ENCODE measurements around the gene RAB8A. TPM values are rescaled to one million over a fixed set of nuclear protein-coding genes. Genes with fewer than 3 reads are reported as not detected.
A peak's percentile ranks its signal among the peaks of the same experiment; 100 is the strongest.

The RAB8A gene
- total and polyA plus RNA-seq, 12 donors, result 32.0 to 143 (median 67.3) TPM

DNA sequence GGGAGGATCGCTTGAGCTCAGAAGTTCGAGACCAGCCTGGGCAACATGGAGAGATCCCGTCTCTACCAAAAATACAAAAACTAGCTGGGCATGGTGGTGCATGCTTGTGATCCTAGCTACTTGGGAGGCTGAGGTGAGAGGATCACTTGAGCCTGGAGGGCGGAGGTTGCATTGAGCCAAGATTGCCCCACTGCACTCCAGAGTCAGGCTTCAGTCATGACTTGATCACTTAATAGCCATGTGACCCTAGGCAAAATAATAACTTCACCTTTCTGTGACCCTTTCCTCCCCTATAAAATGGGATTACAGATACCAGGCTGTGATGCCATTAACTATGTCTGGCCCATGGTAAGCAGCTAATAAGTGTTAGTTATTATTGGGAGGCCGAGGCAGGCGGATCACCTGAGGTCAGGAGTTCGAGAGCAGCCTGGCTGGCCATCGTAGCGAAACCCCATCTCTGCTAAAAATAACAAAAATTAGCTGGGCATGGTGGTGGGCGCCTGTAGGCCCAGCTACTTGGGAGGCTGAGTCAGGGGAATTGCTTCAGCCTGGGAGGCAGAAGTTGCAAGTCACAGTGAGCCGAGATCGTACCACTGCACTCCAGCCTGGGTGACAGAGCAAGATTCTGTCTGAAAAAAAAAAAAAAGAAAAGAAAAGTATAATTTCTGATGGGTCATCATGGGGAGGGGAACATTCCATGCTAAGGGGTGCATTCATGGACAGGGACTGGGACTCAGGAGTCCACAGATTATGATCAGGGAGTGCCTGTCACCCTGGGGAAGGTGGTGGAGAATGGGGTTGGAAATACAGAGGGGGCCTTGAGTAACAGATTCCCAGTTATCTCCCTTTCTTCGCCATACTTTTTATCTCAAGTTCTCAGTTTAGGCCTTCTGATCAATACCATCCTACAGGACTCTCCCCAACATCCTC lies 19.9 kb upstream of the RAB8A start:
- intact Hi-C loops (cut with DNase I), result no loop called here
- 95 to 98% (median 96%) methylated on average over 12 to 13 of the region's 13 CpGs for WGBS, 4 donors
- no peaks in the 10 kb centered on the region for H3K9me3 ChIP-seq (replicated peaks in 1 of 3)
- H3K36me3 ChIP-seq (replicated peaks in 1 of 2), result peaks cover 0 to 100% of the 10 kb centered on the region in 2 donors
- H3K27me3 ChIP-seq, result no peaks in the 10 kb centered on the region
- H3K27ac ChIP-seq, result no peak overlapping the region
- no peak overlapping the region for H3K4me3 ChIP-seq
- H3K4me1 ChIP-seq (replicated peaks in 1 of 2), result peaks cover 0 to 25% of the 10 kb centered on the region in 2 donors
- DNase-seq, result no peak
- no peak for TF ChIP-seq CTCF (IDR thresholded peaks at IDR 0.05)
- TF ChIP-seq POLR2A (IDR thresholded peaks at IDR 0.05), result no peak

- Histone ChIP-seq H3K27me3 (no peaks in the 10 kb centered on the region), H3K4me3 (no peak overlapping the region), H3K27ac (peak overlapping the region in 2 of 5 donors; percentile 30 to 49), H3K4me1 (replicated peaks in 1 of 2) (peaks cover 3% of the 10 kb centered on the region in 2 donors), H3K9me3 (replicated peaks in 1 of 3) (no peaks in the 10 kb centered on the region), H3K36me3 (replicated peaks in 1 of 2) (peaks cover 0 to 99% of the 10 kb centered on the region in 2 donors)
- no peak for DNase-seq
- 77 to 85% (median 79%) methylated on average over 10 of the region's 10 CpGs for WGBS, 4 donors
- intact Hi-C loops (cut with DNase I), result no loop called here
- TF ChIP-seq POLR2A (IDR thresholded peaks at IDR 0.05) (no peak), CTCF (IDR thresholded peaks at IDR 0.05) (no peak)
Measured at GRCh38 chr19:16094360-16095070, 17.2 kb upstream of the RAB8A start.

DNA sequence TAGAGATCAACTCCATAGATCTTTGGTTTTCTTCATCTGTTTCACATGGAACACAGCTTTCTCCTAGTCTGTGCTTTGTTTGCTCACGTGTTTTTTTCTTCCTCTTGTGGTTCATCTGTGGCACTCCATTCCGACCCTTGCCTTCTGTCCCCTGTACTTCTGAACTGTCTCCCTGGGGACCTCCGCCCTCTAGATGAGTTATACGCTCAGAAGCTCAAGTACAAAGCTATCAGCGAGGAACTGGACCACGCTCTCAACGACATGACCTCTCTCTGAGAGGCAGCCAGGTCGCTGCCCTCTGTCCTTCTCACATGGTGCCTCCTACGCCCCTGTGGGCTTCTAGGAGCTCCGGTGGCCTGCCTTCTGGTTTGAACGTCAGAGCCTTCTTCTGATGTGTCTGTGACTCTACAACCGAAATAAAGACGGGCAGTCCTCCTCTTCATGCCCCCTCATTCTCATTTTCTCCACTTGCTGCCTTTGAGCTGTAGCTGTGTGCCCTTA lies 16.6 kb upstream of the RAB8A start:
- H3K4me1 ChIP-seq (replicated peaks in 1 of 2), result peaks cover 6 to 8% of the 10 kb centered on the region in 2 donors
- no peaks in the 10 kb centered on the region for H3K9me3 ChIP-seq (replicated peaks in 1 of 3)
- peak overlapping the region in 2 of 5 donors; percentile 18 to 49 for H3K27ac ChIP-seq
- 66 to 79% (median 76%) methylated on average over 13 of the region's 13 CpGs for WGBS, 4 donors
- H3K36me3 ChIP-seq (replicated peaks in 1 of 2), result peaks cover 0 to 99% of the 10 kb centered on the region in 2 donors
- no peaks in the 10 kb centered on the region for H3K27me3 ChIP-seq
- TF ChIP-seq CTCF (IDR thresholded peaks at IDR 0.05) (no peak), POLR2A (IDR thresholded peaks at IDR 0.05) (no peak)
- peak in 2 of 7 donors; percentile 35 to 50 for DNase-seq
- no peak overlapping the region for H3K4me3 ChIP-seq
- intact Hi-C loops (cut with DNase I), result no loop called here

DNA sequence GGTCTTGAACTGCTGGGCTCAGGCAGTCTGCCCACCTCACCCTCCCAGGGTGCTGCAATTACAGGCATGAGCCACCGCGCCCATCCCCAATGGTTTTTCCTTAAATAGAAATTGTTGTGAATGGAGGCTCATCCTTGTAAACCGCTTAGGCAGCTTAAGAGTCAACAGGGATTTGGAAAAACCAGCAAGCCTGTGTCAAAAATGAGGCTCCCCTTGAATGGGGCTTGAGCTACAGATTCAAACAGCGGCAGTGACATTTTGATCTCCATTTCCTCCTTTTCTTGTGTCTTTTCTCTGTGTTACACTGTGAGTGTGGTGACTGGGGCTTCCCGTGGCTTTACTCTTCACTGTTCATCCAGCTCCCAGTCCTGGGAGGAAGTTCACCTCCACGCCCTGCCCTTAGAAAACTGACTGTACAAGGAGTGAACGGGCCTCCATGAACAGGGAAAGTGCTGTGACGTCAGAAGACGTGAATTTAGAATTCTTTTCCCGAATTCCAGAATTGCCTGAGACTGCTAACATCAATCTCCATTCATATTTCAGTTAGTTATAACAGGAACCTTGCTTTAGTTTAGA lies 15.3 kb upstream of the RAB8A start:
- Histone ChIP-seq H3K27me3 (no peaks in the 10 kb centered on the region), H3K27ac (peak overlapping the region in 3 of 5 donors; percentile 7 to 51 (median 19)), H3K4me1 (replicated peaks in 1 of 2) (peaks cover 8 to 11% of the 10 kb centered on the region in 2 donors), H3K4me3 (no peak overlapping the region), H3K36me3 (replicated peaks in 1 of 2) (peaks cover 0 to 99% of the 10 kb centered on the region in 2 donors), H3K9me3 (replicated peaks in 1 of 3) (no peaks in the 10 kb centered on the region)
- WGBS, 4 donors, result 80 to 87% (median 82%) methylated on average over 9 to 10 of the region's 10 CpGs
- no peak for TF ChIP-seq CTCF (IDR thresholded peaks at IDR 0.05)
- TF ChIP-seq POLR2A (IDR thresholded peaks at IDR 0.05), result no peak
- intact Hi-C loops (cut with DNase I), result no loop called here
- no peak for DNase-seq

Data from adrenal gland (tissue), 12 donors.